GDM1 (cell line): Measurements from ENCODE around the gene SPATA31C1.
"Not testable (repeated sequence)": the region's sequence is repeated elsewhere in the genome, so short reads cannot be mapped to it uniquely, and the experiment has no call there.

Experiments
- DNase-seq: peaks from one replicate; lab custom pipeline; 2025; lab: John Stamatoyannopoulos, UW

The SPATA31C1 gene

GRCh38 chr9:87886933-87887505 lies 30.7 kb upstream of the SPATA31C1 start:
- no peak for DNase-seq

GRCh38 chr9:87887661-87888480 lies 29.9 kb upstream of the SPATA31C1 start:
- no peak for DNase-seq

DNA sequence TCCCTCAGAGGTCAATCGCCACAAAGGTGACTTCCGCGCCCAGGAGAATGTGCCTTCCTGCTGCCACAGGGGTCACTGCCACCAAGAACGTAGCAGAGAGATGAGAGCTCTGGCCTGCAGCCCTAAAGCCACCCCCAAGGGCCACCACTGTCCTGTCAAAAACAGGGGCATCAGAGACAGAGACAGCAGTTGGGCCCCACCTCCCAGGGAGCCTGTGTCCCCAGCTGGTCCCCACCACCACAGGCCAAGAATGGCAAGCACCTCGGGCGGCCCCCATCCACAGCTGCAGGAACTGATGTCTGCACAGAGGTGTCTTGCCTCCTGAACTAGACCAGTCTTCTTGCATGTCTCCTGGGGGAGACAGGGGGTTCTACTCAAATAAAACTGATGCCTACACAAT lies 29.3 kb upstream of the SPATA31C1 start:
- no peak for DNase-seq

GRCh38 chr9:87889065-87889881 lies 28.5 kb upstream of the SPATA31C1 start:
- DNase-seq, result no peak

DNA sequence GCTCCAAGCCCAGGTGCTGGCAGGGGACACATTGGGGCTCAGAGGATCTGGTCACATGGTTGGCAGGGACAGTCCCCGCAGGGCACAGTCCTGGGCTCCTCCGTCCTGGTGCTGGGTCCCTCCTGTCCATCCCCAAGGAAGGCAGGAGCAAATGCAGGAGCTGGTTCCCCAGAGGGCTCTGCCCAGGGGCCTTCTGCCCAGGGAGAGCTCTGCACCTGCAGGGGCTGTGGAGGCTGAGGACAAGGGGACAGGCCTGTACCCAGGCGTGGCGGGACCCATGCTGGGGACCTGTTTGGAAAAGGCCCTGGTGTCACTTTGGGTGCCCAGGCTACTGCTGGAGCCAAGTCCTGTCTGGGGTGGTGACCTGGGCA lies 27.9 kb upstream of the SPATA31C1 start:
- no peak for DNase-seq

GRCh38 chr9:87890837-87891236 lies 26.9 kb upstream of the SPATA31C1 start:
- DNase-seq, result no peak

GRCh38 chr9:87891754-87892153 lies 26.0 kb upstream of the SPATA31C1 start:
- DNase-seq, result no peak

GRCh38 chr9:87892956-87893355 lies 24.8 kb upstream of the SPATA31C1 start:
- DNase-seq, result no peak

DNA sequence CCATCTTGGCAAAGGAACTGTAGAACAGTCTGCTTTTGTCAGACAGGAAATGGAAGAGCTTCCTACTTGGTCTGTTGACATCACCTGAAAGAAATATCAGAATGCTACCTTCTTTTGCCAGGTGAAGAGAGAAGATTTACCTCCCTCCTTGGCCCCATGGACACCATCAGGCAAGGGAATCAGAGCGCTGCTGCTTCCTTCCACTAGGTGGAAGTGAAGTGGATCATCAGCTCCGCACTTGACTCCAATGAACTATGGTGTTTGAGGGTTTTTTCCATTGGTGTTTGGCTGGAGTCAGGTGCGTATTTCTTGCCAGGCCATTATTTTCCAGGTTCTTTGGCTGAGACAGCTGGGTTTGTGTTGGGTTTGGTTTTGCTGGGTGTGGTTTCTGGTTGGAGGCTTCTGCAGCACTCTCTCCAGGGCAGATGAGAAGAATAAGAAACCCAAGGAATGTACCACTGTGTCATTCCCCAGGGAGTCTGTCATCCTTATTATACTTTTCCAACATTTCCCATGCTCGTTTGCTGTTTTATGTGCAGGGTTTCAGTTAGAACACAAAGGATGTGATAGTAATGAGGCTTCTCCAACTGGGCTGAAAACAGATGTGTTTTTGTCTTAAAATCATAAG lies 22.6 kb upstream of the SPATA31C1 start:
- DNase-seq, result no peak

GRCh38 chr9:87896891-87897290 lies 20.9 kb upstream of the SPATA31C1 start:
- no peak for DNase-seq

DNA sequence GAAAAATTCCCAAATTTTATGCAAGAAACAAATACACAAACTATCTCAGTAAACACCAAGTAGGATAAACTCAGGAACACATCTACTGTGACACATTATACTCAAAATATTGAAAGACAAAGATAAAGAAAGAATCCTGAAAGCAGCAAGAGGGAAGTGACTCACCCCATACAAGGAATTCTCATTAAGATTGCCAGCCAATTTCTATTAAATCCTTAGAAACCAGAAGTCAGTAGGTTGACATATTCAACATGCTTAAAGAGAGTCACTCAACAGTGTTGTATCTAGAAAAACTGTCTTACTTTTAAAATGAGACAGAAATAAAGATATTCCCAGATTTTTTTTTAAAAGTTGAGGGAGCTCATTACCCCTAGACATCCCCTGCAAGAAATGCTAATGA lies 19.6 kb upstream of the SPATA31C1 start:
- DNase-seq, result no peak

DNA sequence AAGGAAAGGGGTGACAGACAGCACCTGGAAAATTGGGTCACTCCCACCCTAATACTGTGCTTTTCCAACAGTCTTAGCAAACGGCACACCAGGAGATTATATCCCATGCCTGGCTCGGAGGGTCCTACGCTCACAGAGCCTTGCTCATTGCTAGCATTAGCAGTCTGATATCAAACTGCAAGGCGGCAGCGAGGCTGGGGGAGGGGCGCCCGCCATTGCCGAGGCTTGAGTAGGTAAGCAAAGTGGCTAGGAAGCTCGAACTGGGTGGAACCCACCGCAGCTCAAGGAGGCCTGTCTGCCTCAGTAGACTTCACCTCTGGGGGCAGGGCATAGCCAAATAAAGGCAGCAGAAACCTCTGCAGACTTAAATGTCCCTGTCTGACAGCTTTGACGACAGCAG lies 15.4 kb upstream of the SPATA31C1 start:
- DNase-seq, result not testable (repeated sequence)

GRCh38 chr9:87909310-87910041 lies 8.3 kb upstream of the SPATA31C1 start:
- DNase-seq, result no peak

DNA sequence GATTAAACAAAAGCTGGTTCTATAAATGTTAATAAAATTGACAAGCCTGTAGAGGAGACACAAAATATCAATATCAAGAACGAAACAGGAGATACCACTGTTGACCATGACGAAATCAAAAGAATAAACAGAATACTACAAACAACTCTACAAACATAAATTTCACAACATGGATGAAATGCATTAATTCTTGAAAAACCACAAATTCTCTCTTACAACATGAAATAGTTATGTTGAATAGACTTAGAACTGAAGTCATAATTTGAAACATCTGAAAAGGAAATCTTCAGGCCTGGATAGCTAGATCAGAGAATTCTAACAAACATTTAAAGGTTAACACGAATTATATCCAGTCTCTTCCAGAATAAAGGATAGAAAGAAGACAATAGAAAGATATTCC lies 6.9 kb upstream of the SPATA31C1 start:
- DNase-seq, result no peak

DNA sequence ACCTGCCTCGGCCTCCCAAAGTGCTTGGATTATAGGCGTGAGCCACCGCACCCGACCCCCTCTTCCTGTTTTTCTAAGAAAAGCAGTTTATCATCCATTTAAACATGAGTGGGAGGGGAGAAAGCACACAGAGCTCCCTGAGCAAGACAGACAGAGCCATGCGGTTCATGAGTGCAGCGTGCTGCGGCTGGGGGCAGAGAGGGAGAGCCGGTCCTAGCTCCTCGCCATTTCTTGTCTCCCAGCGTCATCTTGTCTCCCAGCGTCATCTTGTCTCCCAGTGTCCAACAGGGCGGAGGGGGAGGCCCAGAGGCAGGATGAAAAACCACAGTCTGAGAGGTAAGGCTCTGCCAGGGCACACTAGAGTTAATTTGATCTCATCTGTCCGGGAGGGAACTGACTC lies 1.3 kb downstream of the SPATA31C1 start:
- DNase-seq, result not testable (repeated sequence)

GRCh38 chr9:87921561-87921960 lies 3.8 kb downstream of the SPATA31C1 start:
- not testable (repeated sequence) for DNase-seq

DNA sequence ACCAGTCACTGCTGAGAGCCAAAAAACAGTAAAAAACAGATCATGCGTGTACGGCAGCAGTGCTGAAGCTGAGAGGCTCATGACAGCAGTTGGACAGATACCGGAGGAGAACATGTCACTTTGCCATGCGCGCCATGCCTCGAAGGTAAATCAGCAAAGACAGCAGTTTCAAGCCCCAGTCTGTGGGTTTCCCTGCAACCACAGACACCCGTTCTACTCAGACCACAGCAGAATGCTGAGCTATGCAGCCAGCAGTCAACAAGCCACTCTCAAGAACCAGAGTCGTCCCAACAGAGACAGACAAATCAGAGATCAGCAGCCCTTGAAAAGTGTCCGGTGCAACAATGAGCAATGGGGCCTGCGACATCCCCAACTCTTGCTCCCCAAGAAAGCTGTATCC lies 5.2 kb downstream of the SPATA31C1 start:
- DNase-seq, result not testable (repeated sequence)

DNA sequence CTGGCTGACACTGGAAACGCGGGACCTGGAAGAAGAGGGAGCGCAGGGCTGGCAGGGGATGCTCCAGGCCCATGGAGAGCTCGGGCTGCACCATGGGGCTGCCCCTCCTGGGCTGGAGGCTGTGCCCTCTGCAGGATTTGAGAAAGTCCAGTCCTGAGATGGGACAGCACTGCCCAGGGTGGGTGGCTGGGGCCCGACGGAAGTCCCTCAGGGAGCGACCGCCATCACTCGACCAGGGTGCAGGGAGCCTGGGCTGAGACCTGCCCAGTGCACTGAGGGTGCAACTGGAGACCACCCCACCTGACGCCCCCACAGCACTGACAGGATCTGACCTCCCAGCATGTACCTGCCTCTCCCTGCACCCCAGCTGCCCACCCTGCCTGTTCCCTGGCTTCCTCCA lies 7.1 kb downstream of the SPATA31C1 start:
- DNase-seq, result not testable (repeated sequence)

DNA sequence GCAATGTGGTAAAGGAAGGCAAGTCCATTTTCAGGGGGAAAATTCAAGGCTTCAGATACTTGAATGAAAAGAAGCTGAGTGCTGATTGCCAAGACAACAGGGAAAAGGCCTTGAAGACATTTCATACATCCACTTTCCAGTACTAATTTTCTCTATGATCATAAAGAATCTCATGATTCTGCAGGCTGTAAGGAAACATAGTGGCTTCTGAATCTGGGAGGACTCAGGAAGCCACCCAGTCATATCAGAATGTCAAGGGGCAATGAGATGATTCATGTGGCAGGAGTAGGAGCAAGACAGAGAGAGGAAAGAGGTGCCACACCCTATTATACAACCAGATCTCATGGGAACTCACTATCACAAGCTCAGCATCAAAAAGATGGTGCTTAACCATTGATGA lies 11.4 kb downstream of the SPATA31C1 start:
- not testable (repeated sequence) for DNase-seq

DNA sequence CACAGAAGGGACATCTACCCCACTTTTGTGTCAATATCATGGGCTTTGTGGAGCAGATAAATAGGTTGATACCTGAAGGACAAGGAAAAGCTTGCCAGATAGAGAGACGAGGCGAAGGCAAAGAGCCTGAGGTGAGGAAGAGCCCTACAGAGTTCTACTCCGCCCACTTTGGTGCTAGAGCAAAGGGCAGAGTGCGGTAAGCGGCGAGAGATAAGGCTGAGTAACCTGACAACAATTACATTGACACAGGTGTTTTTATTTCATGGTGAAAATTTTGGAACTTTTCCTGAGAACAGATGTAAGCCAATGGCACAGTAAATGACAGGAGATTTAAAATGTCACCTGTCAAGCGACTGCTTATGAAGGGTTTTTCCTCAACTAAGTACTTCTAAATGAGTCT lies 16.7 kb downstream of the SPATA31C1 start:
- not testable (repeated sequence) for DNase-seq

GRCh38 chr9:87937352-87937751 lies 19.6 kb downstream of the SPATA31C1 start:
- not testable (repeated sequence) for DNase-seq

GRCh38 chr9:87937918-87938317 lies 20.2 kb downstream of the SPATA31C1 start:
- not testable (repeated sequence) for DNase-seq
